ENCODE measurements around the gene PDZD8. TPM values are rescaled to one million over a fixed set of nuclear protein-coding genes. Genes with fewer than 3 reads are reported as not detected.
"Not testable (repeated sequence)": the region's sequence is repeated elsewhere in the genome, so short reads cannot be mapped to it uniquely, and the experiment has no call there.

Gene PDZD8
- total RNA-seq, 2 donors from 2014 or later = 13.1 to 16.6 TPM

- Mint-ChIP-seq H3K9me3 (no peaks in the 10 kb centered on the region), H3K27ac (no peak overlapping the region), H3K36me3 (no peaks in the 10 kb centered on the region)
- ATAC-seq (no peak), DNase-seq (ENCODE audit: low spot score in 2 of 2) (no peak)
These were observed 135.3 kb downstream of the PDZD8 start for GRCh38 chr10:117239721-117240620.

- DNase-seq (ENCODE audit: low spot score in 2 of 2) = no peak
- ATAC-seq = no peak
- no peaks in the 10 kb centered on the region for H3K36me3 Mint-ChIP-seq
- H3K27ac Mint-ChIP-seq = no peak overlapping the region
- no peaks in the 10 kb centered on the region for H3K9me3 Mint-ChIP-seq
These were observed 136.2 kb downstream of the PDZD8 start for GRCh38 chr10:117239051-117239450.

GRCh38 chr10:117237401-117237991, 137.7 kb downstream of the PDZD8 start:
- Mint-ChIP-seq H3K9me3 (no peaks in the 10 kb centered on the region), H3K36me3 (no peaks in the 10 kb centered on the region), H3K27ac (no peak overlapping the region)
- DNase-seq (ENCODE audit: low spot score in 2 of 2) (no peak), ATAC-seq (no peak)

DNA sequence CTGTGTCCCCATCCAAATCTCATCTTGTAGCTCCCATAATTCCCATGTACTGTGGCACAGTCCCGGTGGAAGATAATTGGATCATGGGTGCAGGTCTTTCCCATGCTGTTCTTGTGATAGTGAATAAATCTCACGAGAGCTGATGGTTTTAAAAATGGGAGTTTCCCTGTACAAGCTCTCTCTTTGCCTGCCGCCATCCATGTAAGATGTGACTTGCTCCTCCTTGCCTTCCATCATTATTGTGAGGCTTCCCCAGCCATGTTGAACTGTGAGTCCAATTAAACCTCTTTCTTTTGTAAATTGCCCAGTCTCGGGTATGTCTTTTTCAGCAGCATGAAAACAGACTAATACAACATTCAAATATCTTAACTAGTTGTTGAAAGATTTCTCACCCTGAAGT, 145.1 kb downstream of the PDZD8 start:
- H3K27ac Mint-ChIP-seq; H3K9me3 Mint-ChIP-seq; ATAC-seq; DNase-seq (ENCODE audit: low spot score in 2 of 2); H3K36me3 Mint-ChIP-seq: not testable (repeated sequence)

DNA sequence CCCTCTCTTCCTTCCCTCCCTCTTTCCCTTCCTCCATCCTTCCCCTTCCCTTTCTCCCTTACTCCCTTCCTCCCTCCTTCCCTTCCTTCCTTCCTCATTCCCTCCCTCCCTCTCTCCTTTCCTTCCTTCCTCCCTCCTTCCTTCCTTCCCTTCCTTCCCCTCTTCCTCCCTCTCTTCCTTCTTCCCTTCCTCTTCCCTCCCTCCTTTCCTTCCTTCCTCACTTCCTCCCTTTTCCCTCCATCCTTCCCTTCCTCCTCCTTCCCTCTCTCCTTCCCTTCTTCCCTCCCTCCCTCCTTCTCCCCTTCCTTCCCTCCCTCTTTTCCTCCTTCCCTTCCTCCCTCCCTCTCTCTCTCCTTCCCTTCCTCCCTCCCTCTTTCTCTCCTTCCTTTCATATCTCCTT, 147.0 kb downstream of the PDZD8 start:
- Mint-ChIP-seq H3K27ac (no peak overlapping the region), H3K36me3 (no peaks in the 10 kb centered on the region), H3K9me3 (no peaks in the 10 kb centered on the region)
- ATAC-seq = no peak
- no peak for DNase-seq (ENCODE audit: low spot score in 2 of 2)

Other genes starting within 250 kb of the PDZD8 start
- not detected for gene VAX1, start 237.2 kb downstream of the PDZD8 start, total RNA-seq
- not detected for gene KCNK18, start 178.0 kb downstream of the PDZD8 start, total RNA-seq
- gene SLC18A2, start 134.3 kb downstream of the PDZD8 start, total RNA-seq = under 1 TPM; 0.06 to 0.09 TPM
- not detected for gene EMX2, start 167.3 kb upstream of the PDZD8 start, total RNA-seq